ENCODE data around the gene RBBP4. TPM values are rescaled to one million over a fixed set of nuclear protein-coding genes. Genes with fewer than 3 reads are reported as not detected.
A peak's percentile ranks its signal among the peaks of the same experiment; 100 is the strongest.

Gene RBBP4
- total and polyA plus RNA-seq, 2 of the 13 experiments (the other 11 are each of a cell fraction or from before 2014, with no cell fraction given), result 64.4 to 166 TPM

DNA sequence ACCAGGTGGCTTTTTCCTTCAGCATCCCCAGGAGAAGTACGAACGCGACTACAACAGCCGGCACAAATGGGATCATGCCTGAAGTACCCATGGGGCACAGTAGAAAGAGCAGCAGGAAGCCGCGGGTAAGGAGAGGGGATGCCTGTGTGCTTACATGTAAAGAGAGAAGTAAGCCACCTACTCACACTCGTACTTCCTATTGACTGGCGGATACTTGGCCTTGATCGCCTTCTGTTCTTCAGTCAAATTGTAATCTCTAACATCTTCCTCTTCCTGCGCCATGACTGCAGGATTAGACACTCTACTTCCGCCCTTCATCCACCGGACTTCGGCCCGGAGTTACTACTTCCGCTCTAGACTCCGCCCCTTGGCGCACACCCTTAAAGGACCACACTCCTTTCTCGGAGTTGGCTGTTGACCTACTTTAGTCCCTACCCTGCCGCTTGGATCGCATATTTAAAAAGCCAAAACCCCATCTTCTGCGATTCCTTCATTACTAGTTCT is 708 bp upstream of the RBBP4 start, which contains the start of gene ZBTB8OS (continued):
- TF ChIP-seq, protein P1, sequence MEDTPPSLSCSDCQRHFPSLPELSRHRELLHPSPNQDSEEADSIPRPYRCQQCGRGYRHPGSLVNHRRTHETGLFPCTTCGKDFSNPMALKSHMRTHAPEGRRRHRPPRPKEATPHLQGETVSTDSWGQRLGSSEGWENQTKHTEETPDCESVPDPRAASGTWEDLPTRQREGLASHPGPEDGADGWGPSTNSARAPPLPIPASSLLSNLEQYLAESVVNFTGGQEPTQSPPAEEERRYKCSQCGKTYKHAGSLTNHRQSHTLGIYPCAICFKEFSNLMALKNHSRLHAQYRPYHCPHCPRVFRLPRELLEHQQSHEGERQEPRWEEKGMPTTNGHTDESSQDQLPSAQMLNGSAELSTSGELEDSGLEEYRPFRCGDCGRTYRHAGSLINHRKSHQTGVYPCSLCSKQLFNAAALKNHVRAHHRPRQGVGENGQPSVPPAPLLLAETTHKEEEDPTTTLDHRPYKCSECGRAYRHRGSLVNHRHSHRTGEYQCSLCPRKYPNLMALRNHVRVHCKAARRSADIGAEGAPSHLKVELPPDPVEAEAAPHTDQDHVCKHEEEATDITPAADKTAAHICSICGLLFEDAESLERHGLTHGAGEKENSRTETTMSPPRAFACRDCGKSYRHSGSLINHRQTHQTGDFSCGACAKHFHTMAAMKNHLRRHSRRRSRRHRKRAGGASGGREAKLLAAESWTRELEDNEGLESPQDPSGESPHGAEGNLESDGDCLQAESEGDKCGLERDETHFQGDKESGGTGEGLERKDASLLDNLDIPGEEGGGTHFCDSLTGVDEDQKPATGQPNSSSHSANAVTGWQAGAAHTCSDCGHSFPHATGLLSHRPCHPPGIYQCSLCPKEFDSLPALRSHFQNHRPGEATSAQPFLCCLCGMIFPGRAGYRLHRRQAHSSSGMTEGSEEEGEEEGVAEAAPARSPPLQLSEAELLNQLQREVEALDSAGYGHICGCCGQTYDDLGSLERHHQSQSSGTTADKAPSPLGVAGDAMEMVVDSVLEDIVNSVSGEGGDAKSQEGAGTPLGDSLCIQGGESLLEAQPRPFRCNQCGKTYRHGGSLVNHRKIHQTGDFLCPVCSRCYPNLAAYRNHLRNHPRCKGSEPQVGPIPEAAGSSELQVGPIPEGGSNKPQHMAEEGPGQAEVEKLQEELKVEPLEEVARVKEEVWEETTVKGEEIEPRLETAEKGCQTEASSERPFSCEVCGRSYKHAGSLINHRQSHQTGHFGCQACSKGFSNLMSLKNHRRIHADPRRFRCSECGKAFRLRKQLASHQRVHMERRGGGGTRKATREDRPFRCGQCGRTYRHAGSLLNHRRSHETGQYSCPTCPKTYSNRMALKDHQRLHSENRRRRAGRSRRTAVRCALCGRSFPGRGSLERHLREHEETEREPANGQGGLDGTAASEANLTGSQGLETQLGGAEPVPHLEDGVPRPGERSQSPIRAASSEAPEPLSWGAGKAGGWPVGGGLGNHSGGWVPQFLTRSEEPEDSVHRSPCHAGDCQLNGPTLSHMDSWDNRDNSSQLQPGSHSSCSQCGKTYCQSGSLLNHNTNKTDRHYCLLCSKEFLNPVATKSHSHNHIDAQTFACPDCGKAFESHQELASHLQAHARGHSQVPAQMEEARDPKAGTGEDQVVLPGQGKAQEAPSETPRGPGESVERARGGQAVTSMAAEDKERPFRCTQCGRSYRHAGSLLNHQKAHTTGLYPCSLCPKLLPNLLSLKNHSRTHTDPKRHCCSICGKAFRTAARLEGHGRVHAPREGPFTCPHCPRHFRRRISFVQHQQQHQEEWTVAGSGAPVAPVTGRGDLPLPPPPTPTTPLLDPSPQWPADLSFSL (CRISPR knock-in tag; IDR thresholded peaks at IDR 0.05), result no peak
- TF ChIP-seq SNAPC2 (CRISPR knock-in tag; IDR thresholded peaks at IDR 0.05), result no peak
- TF ChIP-seq ZNF605 (CRISPR knock-in tag; IDR thresholded peaks at IDR 0.05), result no peak
- no peak for TF ChIP-seq ZFP90 (CRISPR knock-in tag; IDR thresholded peaks at IDR 0.05; ENCODE audit: borderline replicate concordance)
- TF ChIP-seq THAP11 (CRISPR knock-in tag; IDR thresholded peaks at IDR 0.05), result peak; percentile 83
- no peak for TF ChIP-seq ZNF207 (IDR thresholded peaks at IDR 0.05; ENCODE audit: borderline replicate concordance)
- TF ChIP-seq, protein P2, sequence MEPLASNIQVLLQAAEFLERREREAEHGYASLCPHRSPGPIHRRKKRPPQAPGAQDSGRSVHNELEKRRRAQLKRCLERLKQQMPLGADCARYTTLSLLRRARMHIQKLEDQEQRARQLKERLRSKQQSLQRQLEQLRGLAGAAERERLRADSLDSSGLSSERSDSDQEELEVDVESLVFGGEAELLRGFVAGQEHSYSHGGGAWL (CRISPR knock-in tag; IDR thresholded peaks at IDR 0.05), result no peak
- no peak for TF ChIP-seq ETV6 (CRISPR knock-in tag; conservative IDR thresholded peaks at IDR 0.05)
- TF ChIP-seq, protein P3, sequence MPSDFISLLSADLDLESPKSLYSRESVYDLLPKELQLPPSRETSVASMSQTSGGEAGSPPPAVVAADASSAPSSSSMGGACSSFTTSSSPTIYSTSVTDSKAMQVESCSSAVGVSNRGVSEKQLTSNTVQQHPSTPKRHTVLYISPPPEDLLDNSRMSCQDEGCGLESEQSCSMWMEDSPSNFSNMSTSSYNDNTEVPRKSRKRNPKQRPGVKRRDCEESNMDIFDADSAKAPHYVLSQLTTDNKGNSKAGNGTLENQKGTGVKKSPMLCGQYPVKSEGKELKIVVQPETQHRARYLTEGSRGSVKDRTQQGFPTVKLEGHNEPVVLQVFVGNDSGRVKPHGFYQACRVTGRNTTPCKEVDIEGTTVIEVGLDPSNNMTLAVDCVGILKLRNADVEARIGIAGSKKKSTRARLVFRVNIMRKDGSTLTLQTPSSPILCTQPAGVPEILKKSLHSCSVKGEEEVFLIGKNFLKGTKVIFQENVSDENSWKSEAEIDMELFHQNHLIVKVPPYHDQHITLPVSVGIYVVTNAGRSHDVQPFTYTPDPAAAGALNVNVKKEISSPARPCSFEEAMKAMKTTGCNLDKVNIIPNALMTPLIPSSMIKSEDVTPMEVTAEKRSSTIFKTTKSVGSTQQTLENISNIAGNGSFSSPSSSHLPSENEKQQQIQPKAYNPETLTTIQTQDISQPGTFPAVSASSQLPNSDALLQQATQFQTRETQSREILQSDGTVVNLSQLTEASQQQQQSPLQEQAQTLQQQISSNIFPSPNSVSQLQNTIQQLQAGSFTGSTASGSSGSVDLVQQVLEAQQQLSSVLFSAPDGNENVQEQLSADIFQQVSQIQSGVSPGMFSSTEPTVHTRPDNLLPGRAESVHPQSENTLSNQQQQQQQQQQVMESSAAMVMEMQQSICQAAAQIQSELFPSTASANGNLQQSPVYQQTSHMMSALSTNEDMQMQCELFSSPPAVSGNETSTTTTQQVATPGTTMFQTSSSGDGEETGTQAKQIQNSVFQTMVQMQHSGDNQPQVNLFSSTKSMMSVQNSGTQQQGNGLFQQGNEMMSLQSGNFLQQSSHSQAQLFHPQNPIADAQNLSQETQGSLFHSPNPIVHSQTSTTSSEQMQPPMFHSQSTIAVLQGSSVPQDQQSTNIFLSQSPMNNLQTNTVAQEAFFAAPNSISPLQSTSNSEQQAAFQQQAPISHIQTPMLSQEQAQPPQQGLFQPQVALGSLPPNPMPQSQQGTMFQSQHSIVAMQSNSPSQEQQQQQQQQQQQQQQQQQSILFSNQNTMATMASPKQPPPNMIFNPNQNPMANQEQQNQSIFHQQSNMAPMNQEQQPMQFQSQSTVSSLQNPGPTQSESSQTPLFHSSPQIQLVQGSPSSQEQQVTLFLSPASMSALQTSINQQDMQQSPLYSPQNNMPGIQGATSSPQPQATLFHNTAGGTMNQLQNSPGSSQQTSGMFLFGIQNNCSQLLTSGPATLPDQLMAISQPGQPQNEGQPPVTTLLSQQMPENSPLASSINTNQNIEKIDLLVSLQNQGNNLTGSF (CRISPR knock-in tag; IDR thresholded peaks at IDR 0.05), result no peak
- TF ChIP-seq ZNF441 (CRISPR knock-in tag; IDR thresholded peaks at IDR 0.05; ENCODE audit: borderline replicate concordance), result no peak; the same call in 1 of the 2 replicates
- TF ChIP-seq ZNF569 (CRISPR knock-in tag; IDR thresholded peaks at IDR 0.05; ENCODE audit: borderline replicate concordance), result no peak
- TF ChIP-seq HES4 (CRISPR knock-in tag; IDR thresholded peaks at IDR 0.05; ENCODE audit: borderline replicate concordance), result no peak
- TF ChIP-seq POLR2AphosphoS5 (IDR thresholded peaks at IDR 0.05; ENCODE audit: low read depth, low read length), result peak; percentile 82
- TF ChIP-seq CHD4 (IDR thresholded peaks at IDR 0.05; ENCODE audit: borderline replicate concordance, low read length), result no peak
- 0 out of 2 replicates have a peak, but pooled peaks have one; percentile 26 for TF ChIP-seq CBX5 (CRISPR knock-in tag; IDR thresholded peaks at IDR 0.05; ENCODE audit: borderline replicate concordance)
- peak; percentile 56 for TF ChIP-seq PHF5A (CRISPR knock-in tag; IDR thresholded peaks at IDR 0.05; ENCODE audit: low read depth, unreplicated experiment)
- TF ChIP-seq AKAP8 (CRISPR knock-in tag; IDR thresholded peaks at IDR 0.05), result no peak
- no peak for TF ChIP-seq ZNF331 (CRISPR knock-in tag; IDR thresholded peaks at IDR 0.05)
- TF ChIP-seq ZNF543 (CRISPR knock-in tag; IDR thresholded peaks at IDR 0.05), result no peak
- no peak for TF ChIP-seq ZNF260 (CRISPR knock-in tag; IDR thresholded peaks at IDR 0.05; ENCODE audit: borderline replicate concordance, low read depth)
